ENCODE data around the gene NPEPPS.
"Not testable (repeated sequence)": the region's sequence is repeated elsewhere in the genome, so short reads cannot be mapped to it uniquely, and the experiment has no call there.

The NPEPPS gene

GRCh38 chr17:47530557-47531232 is at the start of gene NPEPPS:
NPEPPS (plus strand) TSS chr17:47531108; CDS start chr17:47531301, 193 bp downstream.
- DNase-seq (ENCODE audit: low read depth in 2 of 2), result peak; percentile 86 to 92

- DNase-seq (ENCODE audit: low read depth in 2 of 2), result not testable (repeated sequence)
Measured at GRCh38 chr17:47491841-47492212, 39.1 kb upstream of the NPEPPS start.

GRCh38 chr17:47499074-47499473 is 31.8 kb upstream of the NPEPPS start:
- DNase-seq (ENCODE audit: low read depth in 2 of 2), result not testable (repeated sequence)

- not testable (repeated sequence) for DNase-seq (ENCODE audit: low read depth in 2 of 2)
Measured at GRCh38 chr17:47499494-47499893, 31.4 kb upstream of the NPEPPS start.

GRCh38 chr17:47500620-47501019 is 30.3 kb upstream of the NPEPPS start:
- DNase-seq (ENCODE audit: low read depth in 2 of 2), result not testable (repeated sequence)

GRCh38 chr17:47502122-47502731 is 28.7 kb upstream of the NPEPPS start:
- not testable (repeated sequence) for DNase-seq (ENCODE audit: low read depth in 2 of 2)

- DNase-seq (ENCODE audit: low read depth in 2 of 2), result not testable (repeated sequence)
Measured at GRCh38 chr17:47502776-47503455, 28.0 kb upstream of the NPEPPS start.

GRCh38 chr17:47511701-47512146 is 19.2 kb upstream of the NPEPPS start:
- not testable (repeated sequence) for DNase-seq (ENCODE audit: low read depth in 2 of 2)

- DNase-seq (ENCODE audit: low read depth in 2 of 2), result not testable (repeated sequence)
Measured at GRCh38 chr17:47513301-47513700, 17.6 kb upstream of the NPEPPS start.

- not testable (repeated sequence) for DNase-seq (ENCODE audit: low read depth in 2 of 2)
Measured at GRCh38 chr17:47518880-47519279, 12.0 kb upstream of the NPEPPS start.

GRCh38 chr17:47519365-47519764 is 11.5 kb upstream of the NPEPPS start:
- not testable (repeated sequence) for DNase-seq (ENCODE audit: low read depth in 2 of 2)

GRCh38 chr17:47520279-47520678 is 10.6 kb upstream of the NPEPPS start:
- DNase-seq (ENCODE audit: low read depth in 2 of 2), result not testable (repeated sequence)

- not testable (repeated sequence) for DNase-seq (ENCODE audit: low read depth in 2 of 2)
Measured at GRCh38 chr17:47521434-47521833, 9.5 kb upstream of the NPEPPS start.

GRCh38 chr17:47522341-47522740 is 8.6 kb upstream of the NPEPPS start:
- not testable (repeated sequence) for DNase-seq (ENCODE audit: low read depth in 2 of 2)

- peak in 1 of 2 donors; percentile 4 for DNase-seq (ENCODE audit: low read depth in 2 of 2)
Measured at GRCh38 chr17:47531233-47531820, 419 bp downstream of the NPEPPS start.

- DNase-seq (ENCODE audit: low read depth in 2 of 2), result not testable (repeated sequence)
Measured at GRCh38 chr17:47539085-47539484, 8.2 kb downstream of the NPEPPS start.

- DNase-seq (ENCODE audit: low read depth in 2 of 2), result not testable (repeated sequence)
Measured at GRCh38 chr17:47541676-47542075, 10.8 kb downstream of the NPEPPS start.

GRCh38 chr17:47544327-47544726 is 13.4 kb downstream of the NPEPPS start:
- DNase-seq (ENCODE audit: low read depth in 2 of 2), result not testable (repeated sequence)

GRCh38 chr17:47554733-47555132 is 23.8 kb downstream of the NPEPPS start:
- not testable (repeated sequence) for DNase-seq (ENCODE audit: low read depth in 2 of 2)

- not testable (repeated sequence) for DNase-seq (ENCODE audit: low read depth in 2 of 2)
Measured at GRCh38 chr17:47556108-47556507, 25.2 kb downstream of the NPEPPS start.

GRCh38 chr17:47560517-47561043 is 29.7 kb downstream of the NPEPPS start:
- not testable (repeated sequence) for DNase-seq (ENCODE audit: low read depth in 2 of 2)
